WTC11 (cell line): ENCODE results near the gene C10orf90. TPM values are rescaled to one million over a fixed set of nuclear protein-coding genes. Genes with fewer than 3 reads are reported as not detected.

Experiments used
- ATAC-seq: fragments of 200-7000 bp; cut with Tn5 transposase; 2 replicates; pipeline ENCODE4 v1.10.0; 2021; ENCODE audit warnings: mild to moderate bottlenecking, moderate library complexity
- CTCF ChIA-PET: fragments of 300-600 bp; sonication (Branson Sonifier 250); formaldehyde crosslinking; loops from one replicate; lab custom pipeline; 2021; ENCODE audit warnings: antibody characterized with exemption; lab: Charles Lee
- POLR2A ChIA-PET: fragments of 350-600 bp; sonication (Branson Sonifier 250); formaldehyde crosslinking; loops from one replicate; lab custom pipeline; 2021; ENCODE audit warnings: antibody characterized with exemption; lab: Charles Lee
- DNase-seq: peaks from one replicate; pipeline ENCODE4 v3.0.0; 2021; ENCODE audit warnings: low spot score
- H3K27ac Mint-ChIP-seq: 2 replicates; pipeline ENCODE4 v1.8.0; 2021; ENCODE audit warnings: mixed read lengths
- H3K27me3 Mint-ChIP-seq: 2 replicates; pipeline ENCODE4 v1.8.0; 2021; ENCODE audit warnings: low read depth, mild to moderate bottlenecking, moderate library complexity, mixed read lengths
- H3K36me3 Mint-ChIP-seq: 2 replicates; pipeline ENCODE4 v1.8.0; 2021; ENCODE audit warnings: mixed read lengths
- H3K4me1 Mint-ChIP-seq: 2 replicates; pipeline ENCODE4 v1.8.0; 2022; ENCODE audit warnings: mixed read lengths
- H3K4me3 Mint-ChIP-seq: 2 replicates; pipeline ENCODE4 v1.8.0; 2021; ENCODE audit warnings: mild to moderate bottlenecking, moderate library complexity, mixed read lengths
- H3K9me3 Mint-ChIP-seq: 2 replicates; pipeline ENCODE4 v1.8.0; 2021; ENCODE audit warnings: mixed read lengths
- CREB1 ChIP-seq: sonication (generic); formaldehyde crosslinking; IDR thresholded peaks from 2 replicates; pipeline ENCODE4 v1.8.0; 2023; ENCODE audit warnings: mild to moderate bottlenecking, missing genetic modification reagents
- GRHL2 ChIP-seq: fragments of 250-450 bp; sonication (Bioruptor Pico); IDR thresholded peaks from 2 replicates; pipeline ENCODE4 v1.8.0; 2022; ENCODE audit warnings: mild to moderate bottlenecking, moderate library complexity; ENCODE audit not compliant: insufficient replicate concordance, severe bottlenecking
- KAT7 ChIP-seq: sonication (generic); formaldehyde crosslinking; IDR thresholded peaks from 2 replicates; pipeline ENCODE4 v1.8.1; 2023; ENCODE audit warnings: missing genetic modification reagents, mild to moderate bottlenecking, borderline replicate concordance
- NFATC4 ChIP-seq: fragments of 250-450 bp; sonication (Bioruptor Pico); IDR thresholded peaks from 2 replicates; pipeline ENCODE4 v1.9.0; 2021; ENCODE audit warnings: mild to moderate bottlenecking
- NFYB ChIP-seq: sonication (generic); formaldehyde crosslinking; conservative IDR thresholded peaks from 2 replicates; pipeline ENCODE4 v1.8.0; 2022; ENCODE audit warnings: low read depth, missing genetic modification reagents
- NR2C2 ChIP-seq: sonication (generic); formaldehyde crosslinking; IDR thresholded peaks from 2 replicates; pipeline ENCODE4 v1.8.0; 2022; ENCODE audit warnings: mild to moderate bottlenecking, missing genetic modification reagents
- NR3C1 ChIP-seq: sonication (generic); formaldehyde crosslinking; conservative IDR thresholded peaks from 2 replicates; pipeline ENCODE4 v1.8.1; 2023; ENCODE audit warnings: low read depth, mild to moderate bottlenecking, missing genetic modification reagents
- PRRX2 ChIP-seq: fragments of 250-450 bp; sonication (Bioruptor Pico); IDR thresholded peaks from 2 replicates; pipeline ENCODE4 v1.8.0; 2021; ENCODE audit warnings: mild to moderate bottlenecking
- TP53 ChIP-seq: sonication (generic); formaldehyde crosslinking; IDR thresholded peaks from 2 replicates; pipeline ENCODE4 v1.8.1; 2023; ENCODE audit warnings: mild to moderate bottlenecking, missing genetic modification reagents
- ZNF232 ChIP-seq: sonication (generic); formaldehyde crosslinking; IDR thresholded peaks from 2 replicates; pipeline ENCODE4 v1.8.0; 2022; ENCODE audit warnings: mild to moderate bottlenecking, missing genetic modification reagents
- total RNA-seq: library from RNA; stranded (reverse); gene quantifications from 3 replicates; pipeline ENCODE4 v1.2.3, GENCODE V29; 2021
- TF ChIP-seq, protein P1 (sequence below): sonication (generic); formaldehyde crosslinking; conservative IDR thresholded peaks from 2 replicates; pipeline ENCODE4 v1.8.1; 2023; ENCODE audit warnings: mild to moderate bottlenecking, low read depth, missing genetic modification reagents, moderate library complexity
- TF ChIP-seq, protein P2 (sequence below): sonication (generic); formaldehyde crosslinking; IDR thresholded peaks from 2 replicates; pipeline ENCODE4 v1.8.1; 2023; ENCODE audit warnings: mild to moderate bottlenecking, missing genetic modification reagents, moderate library complexity
- TF ChIP-seq, protein P3 (sequence below): sonication (generic); formaldehyde crosslinking; IDR thresholded peaks from 2 replicates; pipeline ENCODE4 v1.8.0; 2022; ENCODE audit warnings: mild to moderate bottlenecking, missing genetic modification reagents
- TF ChIP-seq, protein P4 (sequence below): sonication (generic); formaldehyde crosslinking; IDR thresholded peaks from 2 replicates; pipeline ENCODE4 v1.8.0; 2022; ENCODE audit warnings: missing genetic modification reagents
- TF ChIP-seq, protein P5 (sequence below): fragments of 250-450 bp; sonication (Bioruptor Pico); IDR thresholded peaks from 2 replicates; pipeline ENCODE4 v1.9.0; 2021; ENCODE audit warnings: moderate library complexity, mild to moderate bottlenecking, inconsistent platforms, borderline replicate concordance
- TF ChIP-seq, protein P6 (sequence below): sonication (generic); formaldehyde crosslinking; IDR thresholded peaks from 2 replicates; pipeline ENCODE4 v1.8.0; 2023; ENCODE audit warnings: mild to moderate bottlenecking, missing genetic modification reagents

Gene C10orf90
- total RNA-seq, 1 experiment from 2014 or later, result 0.85 TPM

DNA sequence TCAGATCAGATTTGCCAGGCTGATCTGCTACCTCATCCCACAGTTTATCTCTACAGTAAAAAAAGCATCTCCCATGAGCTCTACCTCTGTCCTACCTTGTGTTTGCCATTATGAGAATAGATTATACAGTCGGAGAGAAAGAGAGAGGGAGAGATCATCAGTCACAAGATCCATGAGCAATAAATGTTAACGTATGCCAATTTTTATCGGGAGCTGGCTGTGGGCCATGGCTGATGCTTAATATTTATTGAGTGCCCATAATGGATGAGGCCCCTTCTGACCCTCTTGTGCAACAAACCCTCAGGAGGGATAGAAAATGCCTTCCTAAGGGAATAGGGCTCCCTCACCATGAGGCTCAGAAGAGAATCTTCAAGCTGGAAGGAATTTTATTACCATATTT, 52.8 kb downstream of the C10orf90 start (continued):
- TF ChIP-seq TP53 (CRISPR knock-in tag), result no peak
- TF ChIP-seq KAT7 (CRISPR knock-in tag), result no peak
- TF ChIP-seq, protein P1, sequence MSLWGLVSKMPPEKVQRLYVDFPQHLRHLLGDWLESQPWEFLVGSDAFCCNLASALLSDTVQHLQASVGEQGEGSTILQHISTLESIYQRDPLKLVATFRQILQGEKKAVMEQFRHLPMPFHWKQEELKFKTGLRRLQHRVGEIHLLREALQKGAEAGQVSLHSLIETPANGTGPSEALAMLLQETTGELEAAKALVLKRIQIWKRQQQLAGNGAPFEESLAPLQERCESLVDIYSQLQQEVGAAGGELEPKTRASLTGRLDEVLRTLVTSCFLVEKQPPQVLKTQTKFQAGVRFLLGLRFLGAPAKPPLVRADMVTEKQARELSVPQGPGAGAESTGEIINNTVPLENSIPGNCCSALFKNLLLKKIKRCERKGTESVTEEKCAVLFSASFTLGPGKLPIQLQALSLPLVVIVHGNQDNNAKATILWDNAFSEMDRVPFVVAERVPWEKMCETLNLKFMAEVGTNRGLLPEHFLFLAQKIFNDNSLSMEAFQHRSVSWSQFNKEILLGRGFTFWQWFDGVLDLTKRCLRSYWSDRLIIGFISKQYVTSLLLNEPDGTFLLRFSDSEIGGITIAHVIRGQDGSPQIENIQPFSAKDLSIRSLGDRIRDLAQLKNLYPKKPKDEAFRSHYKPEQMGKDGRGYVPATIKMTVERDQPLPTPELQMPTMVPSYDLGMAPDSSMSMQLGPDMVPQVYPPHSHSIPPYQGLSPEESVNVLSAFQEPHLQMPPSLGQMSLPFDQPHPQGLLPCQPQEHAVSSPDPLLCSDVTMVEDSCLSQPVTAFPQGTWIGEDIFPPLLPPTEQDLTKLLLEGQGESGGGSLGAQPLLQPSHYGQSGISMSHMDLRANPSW, result no peak
- TF ChIP-seq, all 79 proteins: peak for 0

DNA sequence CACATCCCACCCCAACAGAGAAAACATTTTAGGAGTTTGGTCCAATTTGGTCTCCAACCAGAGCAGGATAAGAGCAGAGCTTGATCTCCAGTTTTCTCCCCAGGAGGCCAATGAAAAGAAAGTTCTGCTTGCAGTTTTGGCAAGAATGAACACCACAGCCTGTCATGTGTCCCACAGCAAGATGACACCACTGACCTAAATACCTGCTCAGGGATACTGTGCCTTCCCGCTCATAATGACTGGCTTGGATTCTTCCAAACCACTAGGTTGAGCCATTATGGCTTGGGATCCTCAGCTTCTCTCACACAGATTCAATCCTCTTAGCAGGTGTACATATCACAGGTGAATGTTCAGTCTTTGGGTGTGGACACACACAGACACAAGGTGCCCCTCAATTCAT, 53.3 kb downstream of the C10orf90 start:
- H3K4me1 Mint-ChIP-seq, result no peaks in the 10 kb centered on the region
- TF ChIP-seq, protein P2, sequence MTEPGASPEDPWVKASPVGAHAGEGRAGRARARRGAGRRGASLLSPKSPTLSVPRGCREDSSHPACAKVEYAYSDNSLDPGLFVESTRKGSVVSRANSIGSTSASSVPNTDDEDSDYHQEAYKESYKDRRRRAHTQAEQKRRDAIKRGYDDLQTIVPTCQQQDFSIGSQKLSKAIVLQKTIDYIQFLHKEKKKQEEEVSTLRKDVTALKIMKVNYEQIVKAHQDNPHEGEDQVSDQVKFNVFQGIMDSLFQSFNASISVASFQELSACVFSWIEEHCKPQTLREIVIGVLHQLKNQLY (CRISPR knock-in tag), result no peak
- H3K27me3 Mint-ChIP-seq, result no peaks in the 10 kb centered on the region
- H3K36me3 Mint-ChIP-seq, result no peaks in the 10 kb centered on the region
- H3K9me3 Mint-ChIP-seq, result peaks cover 8% of the 10 kb centered on the region
- CTCF ChIA-PET, result no interaction called here
- no peak overlapping the region for H3K4me3 Mint-ChIP-seq
- H3K27ac Mint-ChIP-seq, result no peak overlapping the region
- no peak for ATAC-seq
- POLR2A ChIA-PET, result no interaction called here
- DNase-seq, result no peak

DNA sequence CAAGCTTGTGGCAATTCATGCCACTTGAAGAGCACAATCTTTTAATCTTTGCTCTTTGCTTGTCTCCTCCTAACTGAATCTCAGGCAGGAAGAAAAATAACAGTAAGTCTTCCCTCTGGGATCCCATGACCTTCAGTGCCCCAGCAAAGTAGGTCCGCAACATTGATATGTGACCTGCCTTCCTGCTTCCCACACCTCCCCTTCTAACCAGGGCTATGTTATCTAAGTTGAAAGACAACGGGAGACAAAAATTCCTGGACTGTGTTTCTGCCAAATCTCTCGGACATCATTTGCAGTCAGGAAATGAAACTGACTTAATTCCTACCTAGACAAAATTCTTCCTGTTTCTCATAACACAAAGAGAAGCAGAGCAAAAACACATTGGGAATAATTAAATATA, 53.8 kb downstream of the C10orf90 start:
- ATAC-seq, result no peak
- no peak for TF ChIP-seq NFATC4 (CRISPR knock-in tag)
- TF ChIP-seq NR3C1 (CRISPR knock-in tag), result no peak
- TF ChIP-seq PRRX2 (CRISPR knock-in tag), result no peak
- TF ChIP-seq NR2C2, result no peak
- TF ChIP-seq, protein P3, sequence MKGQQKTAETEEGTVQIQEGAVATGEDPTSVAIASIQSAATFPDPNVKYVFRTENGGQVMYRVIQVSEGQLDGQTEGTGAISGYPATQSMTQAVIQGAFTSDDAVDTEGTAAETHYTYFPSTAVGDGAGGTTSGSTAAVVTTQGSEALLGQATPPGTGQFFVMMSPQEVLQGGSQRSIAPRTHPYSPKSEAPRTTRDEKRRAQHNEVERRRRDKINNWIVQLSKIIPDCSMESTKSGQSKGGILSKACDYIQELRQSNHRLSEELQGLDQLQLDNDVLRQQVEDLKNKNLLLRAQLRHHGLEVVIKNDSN (CRISPR knock-in tag), result no peak
- TF ChIP-seq NFYB (CRISPR knock-in tag), result no peak
- no peak for TF ChIP-seq ZNF232 (CRISPR knock-in tag)
- no peak for TF ChIP-seq KAT7 (CRISPR knock-in tag)
- no peak for TF ChIP-seq CREB1 (CRISPR knock-in tag)
- TF ChIP-seq, protein P4, sequence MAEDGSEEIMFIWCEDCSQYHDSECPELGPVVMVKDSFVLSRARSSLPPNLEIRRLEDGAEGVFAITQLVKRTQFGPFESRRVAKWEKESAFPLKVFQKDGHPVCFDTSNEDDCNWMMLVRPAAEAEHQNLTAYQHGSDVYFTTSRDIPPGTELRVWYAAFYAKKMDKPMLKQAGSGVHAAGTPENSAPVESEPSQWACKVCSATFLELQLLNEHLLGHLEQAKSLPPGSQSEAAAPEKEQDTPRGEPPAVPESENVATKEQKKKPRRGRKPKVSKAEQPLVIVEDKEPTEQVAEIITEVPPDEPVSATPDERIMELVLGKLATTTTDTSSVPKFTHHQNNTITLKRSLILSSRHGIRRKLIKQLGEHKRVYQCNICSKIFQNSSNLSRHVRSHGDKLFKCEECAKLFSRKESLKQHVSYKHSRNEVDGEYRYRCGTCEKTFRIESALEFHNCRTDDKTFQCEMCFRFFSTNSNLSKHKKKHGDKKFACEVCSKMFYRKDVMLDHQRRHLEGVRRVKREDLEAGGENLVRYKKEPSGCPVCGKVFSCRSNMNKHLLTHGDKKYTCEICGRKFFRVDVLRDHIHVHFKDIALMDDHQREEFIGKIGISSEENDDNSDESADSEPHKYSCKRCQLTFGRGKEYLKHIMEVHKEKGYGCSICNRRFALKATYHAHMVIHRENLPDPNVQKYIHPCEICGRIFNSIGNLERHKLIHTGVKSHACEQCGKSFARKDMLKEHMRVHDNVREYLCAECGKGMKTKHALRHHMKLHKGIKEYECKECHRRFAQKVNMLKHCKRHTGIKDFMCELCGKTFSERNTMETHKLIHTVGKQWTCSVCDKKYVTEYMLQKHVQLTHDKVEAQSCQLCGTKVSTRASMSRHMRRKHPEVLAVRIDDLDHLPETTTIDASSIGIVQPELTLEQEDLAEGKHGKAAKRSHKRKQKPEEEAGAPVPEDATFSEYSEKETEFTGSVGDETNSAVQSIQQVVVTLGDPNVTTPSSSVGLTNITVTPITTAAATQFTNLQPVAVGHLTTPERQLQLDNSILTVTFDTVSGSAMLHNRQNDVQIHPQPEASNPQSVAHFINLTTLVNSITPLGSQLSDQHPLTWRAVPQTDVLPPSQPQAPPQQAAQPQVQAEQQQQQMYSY (CRISPR knock-in tag), result no peak
- TF ChIP-seq, protein P5, sequence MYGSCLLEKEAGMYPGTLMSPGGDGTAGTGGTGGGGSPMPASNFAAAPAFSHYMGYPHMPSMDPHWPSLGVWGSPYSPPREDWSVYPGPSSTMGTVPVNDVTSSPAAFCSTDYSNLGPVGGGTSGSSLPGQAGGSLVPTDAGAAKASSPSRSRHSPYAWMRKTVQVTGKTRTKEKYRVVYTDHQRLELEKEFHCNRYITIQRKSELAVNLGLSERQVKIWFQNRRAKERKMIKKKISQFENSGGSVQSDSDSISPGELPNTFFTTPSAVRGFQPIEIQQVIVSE (CRISPR knock-in tag), result no peak
- TF ChIP-seq GRHL2, result no peak
- TF ChIP-seq, protein P6, sequence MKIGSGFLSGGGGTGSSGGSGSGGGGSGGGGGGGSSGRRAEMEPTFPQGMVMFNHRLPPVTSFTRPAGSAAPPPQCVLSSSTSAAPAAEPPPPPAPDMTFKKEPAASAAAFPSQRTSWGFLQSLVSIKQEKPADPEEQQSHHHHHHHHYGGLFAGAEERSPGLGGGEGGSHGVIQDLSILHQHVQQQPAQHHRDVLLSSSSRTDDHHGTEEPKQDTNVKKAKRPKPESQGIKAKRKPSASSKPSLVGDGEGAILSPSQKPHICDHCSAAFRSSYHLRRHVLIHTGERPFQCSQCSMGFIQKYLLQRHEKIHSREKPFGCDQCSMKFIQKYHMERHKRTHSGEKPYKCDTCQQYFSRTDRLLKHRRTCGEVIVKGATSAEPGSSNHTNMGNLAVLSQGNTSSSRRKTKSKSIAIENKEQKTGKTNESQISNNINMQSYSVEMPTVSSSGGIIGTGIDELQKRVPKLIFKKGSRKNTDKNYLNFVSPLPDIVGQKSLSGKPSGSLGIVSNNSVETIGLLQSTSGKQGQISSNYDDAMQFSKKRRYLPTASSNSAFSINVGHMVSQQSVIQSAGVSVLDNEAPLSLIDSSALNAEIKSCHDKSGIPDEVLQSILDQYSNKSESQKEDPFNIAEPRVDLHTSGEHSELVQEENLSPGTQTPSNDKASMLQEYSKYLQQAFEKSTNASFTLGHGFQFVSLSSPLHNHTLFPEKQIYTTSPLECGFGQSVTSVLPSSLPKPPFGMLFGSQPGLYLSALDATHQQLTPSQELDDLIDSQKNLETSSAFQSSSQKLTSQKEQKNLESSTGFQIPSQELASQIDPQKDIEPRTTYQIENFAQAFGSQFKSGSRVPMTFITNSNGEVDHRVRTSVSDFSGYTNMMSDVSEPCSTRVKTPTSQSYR (CRISPR knock-in tag), result no peak
- Mint-ChIP-seq H3K4me1 (no peaks in the 10 kb centered on the region), H3K36me3 (no peaks in the 10 kb centered on the region), H3K27ac (no peak overlapping the region), H3K27me3 (no peaks in the 10 kb centered on the region), H3K4me3 (no peak overlapping the region), H3K9me3 (peaks cover 4% of the 10 kb centered on the region)
- POLR2A ChIA-PET, result no interaction called here
- DNase-seq, result no peak
- CTCF ChIA-PET, result no interaction called here
